ENCODE results near the gene HTR5A. TPM values are rescaled to one million over a fixed set of nuclear protein-coding genes. Genes with fewer than 3 reads are reported as not detected.

Gene HTR5A
- total RNA-seq, 2 experiments from 2014 or later: not detected

DNA sequence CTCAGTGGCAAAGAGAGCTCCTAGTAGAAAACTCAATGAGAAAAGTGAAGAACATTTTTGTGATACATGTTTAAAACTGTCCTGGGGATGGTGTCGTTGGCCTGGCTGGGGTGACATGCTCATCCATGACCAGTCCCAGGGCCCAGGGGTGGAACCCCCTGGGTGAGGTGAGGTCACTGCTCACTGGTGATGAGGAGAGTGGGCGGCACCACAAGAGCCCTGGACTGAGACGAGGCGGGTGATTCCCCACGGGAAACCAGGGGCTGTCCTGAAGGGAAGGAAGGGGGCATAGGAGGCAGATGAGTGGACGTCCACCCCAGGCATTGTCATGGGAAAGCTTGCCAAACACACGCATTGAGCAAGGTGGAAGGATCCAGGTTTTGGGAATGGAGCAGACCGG is 54.6 kb downstream of the HTR5A start:
- Mint-ChIP-seq H3K9me3 (ENCODE audit: insufficient read depth) (no peaks in the 10 kb centered on the region), H3K27me3 (ENCODE audit: low read depth) (peaks cover 3% of the 10 kb centered on the region), H3K36me3 (ENCODE audit: low read depth) (peaks cover 2% of the 10 kb centered on the region), H3K4me3 (no peak overlapping the region), H3K4me1 (ENCODE audit: low read depth) (no peaks in the 10 kb centered on the region), H3K27ac (no peak overlapping the region)
- POLR2A ChIA-PET: interaction anchor here (0.6 kb wide), 1 partner anchor 65 kb away, joined by 4 read pairs; no protein-coding TSS in a partner anchor
- no peak for DNase-seq
- CTCF ChIA-PET: no interaction called here
- ATAC-seq: no peak

DNA sequence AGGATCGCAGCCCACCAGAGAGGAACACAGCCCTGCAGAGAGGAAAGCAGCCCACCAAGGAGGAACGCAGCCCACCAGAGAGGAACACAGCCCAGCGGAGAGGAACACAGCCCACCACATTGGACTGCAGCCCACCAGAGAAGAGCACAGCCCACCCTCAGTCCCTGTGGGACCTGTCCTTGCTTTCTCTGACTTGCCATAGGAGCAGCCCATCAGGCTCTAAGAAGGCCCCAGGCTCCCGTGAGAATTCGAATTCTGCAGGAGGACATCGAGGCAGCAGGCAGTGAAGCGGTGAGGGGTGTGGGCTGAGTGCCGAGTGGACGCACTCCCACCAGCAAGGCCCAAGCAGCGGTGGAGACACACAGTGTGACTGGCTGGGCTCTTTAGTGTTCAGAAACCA is 59.1 kb downstream of the HTR5A start:
- Mint-ChIP-seq H3K27me3 (ENCODE audit: low read depth) (peaks cover 3% of the 10 kb centered on the region), H3K4me1 (ENCODE audit: low read depth) (no peaks in the 10 kb centered on the region), H3K9me3 (ENCODE audit: insufficient read depth) (no peaks in the 10 kb centered on the region), H3K4me3 (no peak overlapping the region), H3K27ac (no peak overlapping the region), H3K36me3 (ENCODE audit: low read depth) (no peaks in the 10 kb centered on the region)
- CTCF ChIA-PET: no interaction called here
- DNase-seq: no peak
- ATAC-seq: no peak
- POLR2A ChIA-PET: no interaction called here

DNA sequence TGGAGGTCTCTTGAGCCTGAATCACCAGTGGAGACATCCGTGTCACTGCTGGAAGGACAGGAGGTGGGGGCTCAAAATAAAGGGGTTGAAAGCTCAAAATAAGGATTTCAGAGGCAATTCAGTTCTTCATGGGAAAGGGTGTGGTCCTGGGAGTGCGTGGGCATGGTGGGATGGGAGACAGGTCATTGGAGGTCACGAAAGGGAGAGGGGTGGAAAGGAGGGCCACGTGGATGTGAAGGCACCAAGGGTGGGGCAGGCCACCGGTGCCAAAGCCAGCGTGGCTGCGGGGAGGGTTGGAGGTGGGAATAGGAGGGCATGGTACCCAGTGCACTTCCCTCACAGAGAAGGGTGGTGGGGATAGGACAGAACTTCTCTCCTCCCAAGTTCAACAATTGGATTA is 59.7 kb downstream of the HTR5A start:
- no peaks in the 10 kb centered on the region for H3K4me1 Mint-ChIP-seq (ENCODE audit: low read depth)
- no peak overlapping the region for H3K27ac Mint-ChIP-seq
- CTCF ChIA-PET: no interaction called here
- H3K9me3 Mint-ChIP-seq (ENCODE audit: insufficient read depth): no peaks in the 10 kb centered on the region
- H3K27me3 Mint-ChIP-seq (ENCODE audit: low read depth): peaks cover under 1% of the 10 kb centered on the region
- ATAC-seq: no peak
- no peak overlapping the region for H3K4me3 Mint-ChIP-seq
- H3K36me3 Mint-ChIP-seq (ENCODE audit: low read depth): no peaks in the 10 kb centered on the region
- POLR2A ChIA-PET: no interaction called here
- DNase-seq: no peak

DNA sequence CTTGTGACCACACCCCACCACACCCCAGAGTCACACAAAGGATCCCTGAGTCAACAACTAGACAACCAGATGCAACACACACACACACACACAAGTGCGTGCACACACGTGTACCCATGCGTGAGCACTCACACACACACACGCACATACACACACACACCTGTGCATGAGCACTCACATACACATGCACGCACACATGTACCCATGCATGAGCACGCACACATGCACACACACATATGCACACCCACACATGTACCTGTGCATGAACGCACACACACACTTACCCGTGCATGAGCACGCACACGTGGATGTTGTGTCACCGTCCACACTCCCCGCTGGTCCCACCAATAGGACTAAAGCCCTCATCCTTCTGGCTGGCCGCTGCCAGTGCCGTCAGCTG is 60.4 kb downstream of the HTR5A start:
- H3K27ac Mint-ChIP-seq: no peak overlapping the region
- DNase-seq: no peak
- CTCF ChIA-PET: no interaction called here

DNA sequence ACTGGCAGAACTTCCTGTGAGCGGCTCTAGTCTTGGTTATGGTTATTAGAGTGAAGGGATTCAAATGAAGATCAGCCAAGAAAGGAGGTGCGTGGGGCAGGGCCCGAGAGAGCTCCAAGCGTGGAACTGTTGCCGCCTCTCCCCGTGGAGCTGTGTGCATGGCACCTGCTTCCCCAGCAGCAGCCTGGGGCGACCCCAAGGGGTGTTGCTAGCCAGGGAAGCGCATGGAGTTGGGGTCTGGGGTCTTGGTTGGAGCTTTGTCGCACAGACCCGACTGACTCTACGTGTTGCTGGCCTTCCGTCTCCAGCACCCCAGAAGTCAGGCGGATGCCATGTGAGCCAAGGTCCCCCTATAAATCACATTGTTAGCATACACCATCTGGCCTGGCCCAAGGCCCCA is 61.0 kb downstream of the HTR5A start:
- ChIA-PET POLR2A (no interaction called here), CTCF (no interaction called here)
- Mint-ChIP-seq H3K4me3 (no peak overlapping the region), H3K9me3 (ENCODE audit: insufficient read depth) (no peaks in the 10 kb centered on the region), H3K36me3 (ENCODE audit: low read depth) (no peaks in the 10 kb centered on the region), H3K27ac (no peak overlapping the region), H3K4me1 (ENCODE audit: low read depth) (no peaks in the 10 kb centered on the region), H3K27me3 (ENCODE audit: low read depth) (no peaks in the 10 kb centered on the region)
- no peak for ATAC-seq
- no peak for DNase-seq

More for the DNA sequence above, 60.4 kb downstream of the HTR5A start:
- Mint-ChIP-seq H3K4me3 (no peak overlapping the region), H3K27me3 (ENCODE audit: low read depth) (no peaks in the 10 kb centered on the region), H3K36me3 (ENCODE audit: low read depth) (no peaks in the 10 kb centered on the region), H3K4me1 (ENCODE audit: low read depth) (no peaks in the 10 kb centered on the region), H3K9me3 (ENCODE audit: insufficient read depth) (no peaks in the 10 kb centered on the region)
- POLR2A ChIA-PET: no interaction called here
- ATAC-seq: no peak

DNA sequence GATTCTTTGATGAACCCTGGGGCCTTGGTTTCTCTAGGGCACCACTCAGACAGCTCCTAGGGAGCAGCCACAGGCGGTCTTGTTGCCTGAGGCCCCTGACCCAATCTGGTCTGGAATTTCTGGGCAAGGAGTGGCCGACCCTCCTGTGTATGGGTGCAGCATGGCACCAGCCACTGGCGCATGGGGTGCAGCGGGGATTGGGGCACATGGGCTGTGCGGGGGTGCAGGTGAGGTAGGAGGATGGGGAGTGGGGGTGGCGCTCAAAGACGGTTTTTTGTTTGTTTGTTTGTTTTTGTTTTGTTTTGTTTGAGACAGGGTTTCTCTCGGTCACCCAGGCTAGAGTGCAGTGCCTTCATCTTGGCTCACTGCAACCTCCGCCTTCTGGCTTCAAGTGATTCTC is 62.3 kb downstream of the HTR5A start:
- ChIA-PET CTCF (interaction anchor here (0.9 kb wide), 1 partner anchor 218 kb away, joined by 3 read pairs; no protein-coding TSS in a partner anchor), POLR2A (interaction anchor here (0.9 kb wide), 1 partner anchor 31 kb away, joined by 3 read pairs; no protein-coding TSS in a partner anchor)
- Mint-ChIP-seq H3K4me3 (no peak overlapping the region), H3K4me1 (ENCODE audit: low read depth) (no peaks in the 10 kb centered on the region), H3K9me3 (ENCODE audit: insufficient read depth) (no peaks in the 10 kb centered on the region), H3K27me3 (ENCODE audit: low read depth) (peaks cover under 1% of the 10 kb centered on the region), H3K27ac (no peak overlapping the region), H3K36me3 (ENCODE audit: low read depth) (no peaks in the 10 kb centered on the region)
- DNase-seq (no peak), ATAC-seq (no peak)

DNA sequence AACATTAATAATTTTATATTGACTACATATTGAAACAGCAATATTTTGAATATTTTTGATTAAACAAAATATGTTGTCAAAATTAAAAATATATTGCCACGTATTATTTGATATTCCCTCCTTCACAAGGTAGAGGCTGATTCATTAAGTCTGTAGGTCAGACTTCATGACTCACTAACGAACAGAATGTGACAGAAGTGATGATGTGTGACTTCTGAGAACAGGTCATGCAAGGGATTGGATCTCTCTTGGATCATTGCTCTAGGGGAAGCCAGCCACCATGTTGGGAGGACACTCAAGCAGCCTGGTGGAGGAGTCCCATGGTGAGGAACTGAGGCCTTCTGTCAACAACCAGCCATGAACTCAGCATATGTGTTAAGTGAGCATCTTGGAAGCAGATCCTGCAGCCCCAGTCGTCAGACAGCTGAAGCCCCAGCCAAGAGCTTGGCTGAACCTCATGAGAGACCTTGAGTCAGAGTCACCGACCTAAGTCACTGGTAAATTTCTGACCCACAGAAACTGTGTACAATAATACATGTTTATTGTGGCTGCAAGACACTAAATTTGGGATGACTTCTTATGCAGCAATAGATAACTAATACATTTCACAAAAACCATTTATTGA is 66.6 kb downstream of the HTR5A start:
- Mint-ChIP-seq H3K27me3 (ENCODE audit: low read depth) (peaks cover 3% of the 10 kb centered on the region), H3K9me3 (ENCODE audit: insufficient read depth) (no peaks in the 10 kb centered on the region), H3K4me1 (ENCODE audit: low read depth) (no peaks in the 10 kb centered on the region), H3K27ac (no peak overlapping the region), H3K36me3 (ENCODE audit: low read depth) (no peaks in the 10 kb centered on the region), H3K4me3 (no peak overlapping the region)
- no peak for DNase-seq
- ATAC-seq: no peak
- POLR2A ChIA-PET: interaction anchor here (0.6 kb wide), 1 partner anchor 74 kb away, joined by 3 read pairs; no protein-coding TSS in a partner anchor
- CTCF ChIA-PET: no interaction called here

Other genes starting within 250 kb of the HTR5A start
- 10 to 100 TPM; 33.2 to 34.5 TPM for gene PAXIP1, start 67.2 kb upstream of the HTR5A start, total RNA-seq
- gene INSIG1, start 227.6 kb downstream of the HTR5A start, total RNA-seq: 10 to 100 TPM; 83.9 to 89.1 TPM

All from activated CD8-positive, alpha-beta T cell treated with anti-CD3 and anti-CD28 coated beads, Interleukin-2, amount 10 ng/mL, durations not matched to agents 7 days and 5 days (primary cell).